ENCODE results near the gene TUBA3D.
"Not testable (repeated sequence)": the region's sequence is repeated elsewhere in the genome, so short reads cannot be mapped to it uniquely, and the experiment has no call there.

The TUBA3D gene

DNA sequence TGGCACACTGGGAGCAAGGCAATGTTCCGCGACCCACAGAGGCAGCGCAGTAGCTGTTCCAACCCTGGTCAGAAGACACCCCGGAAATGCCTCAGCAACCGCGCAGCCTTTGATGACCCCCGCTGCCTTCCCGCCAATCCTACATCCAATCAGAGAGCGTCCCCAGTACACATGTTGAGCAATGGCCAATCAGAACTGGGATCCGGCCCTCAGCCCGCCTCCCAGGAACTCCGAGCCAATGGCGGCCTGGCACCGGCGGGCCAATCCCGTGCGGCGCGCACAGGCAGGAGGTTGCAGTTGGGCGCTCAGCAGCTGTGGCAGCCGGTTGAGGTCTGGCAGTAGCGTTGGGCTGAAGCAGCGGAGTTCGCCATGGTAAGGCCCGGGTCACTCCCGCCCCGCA is at the start of gene TUBA3D:
TSS of gene TUBA3D (plus strand) at position 289 of the 400 bp plus-strand sequence. CDS start at position 370, 81 bp downstream.
- DNase-seq: no peak

DNA sequence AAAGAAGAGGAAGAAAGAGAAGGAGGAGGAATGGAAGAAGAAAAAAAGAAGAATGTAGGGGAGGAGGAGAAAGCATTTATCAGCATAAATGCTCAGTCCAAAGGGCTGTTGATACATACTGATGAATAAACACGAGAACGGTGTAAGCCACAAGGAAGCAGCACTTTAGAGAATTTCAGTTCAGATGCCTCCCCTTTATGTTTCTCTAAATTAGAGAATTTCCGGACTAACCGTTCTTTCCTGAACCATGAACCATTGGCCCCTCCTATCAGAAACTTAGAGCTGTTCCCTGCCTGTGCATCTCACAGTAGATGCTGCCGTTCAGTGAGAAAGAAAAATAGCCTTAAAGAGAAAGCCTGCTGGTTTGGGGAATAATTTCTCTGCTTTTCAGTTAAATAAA is 49.2 kb upstream of the TUBA3D start:
- DNase-seq: no peak

GRCh38 chr2:131431336-131431735 is 44.6 kb upstream of the TUBA3D start:
- DNase-seq: no peak

GRCh38 chr2:131440742-131441468 is 35.0 kb upstream of the TUBA3D start:
- not testable (repeated sequence) for DNase-seq

DNA sequence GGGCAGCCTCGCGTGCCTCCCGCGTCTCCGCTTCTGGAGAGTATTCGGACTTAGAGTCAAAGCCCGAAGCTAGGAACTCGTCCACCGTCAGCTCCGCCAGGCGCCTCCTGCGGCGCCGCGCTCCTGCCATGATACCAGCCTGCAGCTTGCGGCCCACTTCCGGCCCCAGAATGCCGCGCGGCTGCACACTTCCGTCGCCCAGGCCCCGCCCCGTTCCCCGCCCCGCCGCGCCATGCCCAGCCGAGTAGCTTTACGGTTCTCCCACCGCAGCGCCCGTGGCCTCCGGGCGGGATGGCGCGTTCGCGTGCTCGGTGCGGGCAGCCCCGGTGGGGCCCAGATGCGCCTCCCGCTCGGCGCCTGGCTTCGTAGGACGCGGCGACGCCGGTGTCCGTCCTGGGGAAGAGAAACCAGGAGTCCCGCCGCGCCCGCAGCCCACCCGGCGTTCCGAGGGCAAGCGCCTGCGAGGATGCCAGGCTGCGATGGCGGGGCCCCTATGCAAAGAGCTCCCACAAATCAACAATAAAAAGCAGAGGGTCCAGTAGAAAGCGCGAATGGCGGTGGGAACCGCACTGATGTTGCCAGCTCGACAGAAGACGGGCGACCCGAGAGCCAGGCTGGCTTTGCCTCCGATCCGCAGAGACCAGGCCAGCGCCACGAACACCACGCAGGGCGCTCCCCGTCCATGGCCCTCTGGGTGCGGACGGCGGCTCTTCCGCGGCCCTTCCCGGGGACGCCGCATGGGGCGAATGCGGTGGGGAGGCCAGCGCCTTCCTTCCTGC is 31.0 kb upstream of the TUBA3D start:
- DNase-seq: not testable (repeated sequence)

- DNase-seq: not testable (repeated sequence)
Measured at GRCh38 chr2:131445515-131445797, 30.5 kb upstream of the TUBA3D start.

GRCh38 chr2:131445896-131446295 is 30.0 kb upstream of the TUBA3D start:
- DNase-seq: no peak

GRCh38 chr2:131447981-131448380 is 27.9 kb upstream of the TUBA3D start:
- not testable (repeated sequence) for DNase-seq

DNA sequence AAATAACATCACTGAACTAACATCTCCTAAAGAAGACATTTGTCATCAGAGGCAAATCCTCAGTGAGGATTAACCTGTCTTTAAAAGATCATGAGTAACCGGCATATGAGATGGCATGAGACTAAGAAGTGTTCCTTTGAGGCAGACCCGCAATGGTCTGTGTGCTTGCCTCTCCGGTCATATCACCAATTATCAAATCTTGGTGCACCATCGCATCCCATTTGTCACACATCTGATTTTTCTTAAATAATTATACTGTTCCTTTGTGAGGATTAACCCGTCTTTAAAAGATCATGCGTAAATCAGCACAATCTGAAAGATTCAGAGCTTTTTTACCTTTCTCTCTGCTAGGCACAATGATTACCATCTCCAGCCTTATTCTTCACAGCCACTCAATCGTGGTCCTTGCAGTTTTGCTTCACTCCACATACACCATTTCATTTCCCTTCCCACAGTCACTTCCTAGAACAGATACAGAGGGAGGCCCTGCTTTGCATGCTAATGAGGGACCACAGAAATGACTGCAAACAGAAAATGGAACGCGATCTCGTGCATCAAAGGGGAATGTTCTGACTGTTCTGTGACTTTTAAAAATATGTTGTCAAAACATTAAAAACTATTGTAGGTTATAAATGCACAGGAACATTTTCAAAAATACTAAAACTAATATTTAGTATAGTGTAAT is 24.5 kb upstream of the TUBA3D start:
- not testable (repeated sequence) for DNase-seq

DNA sequence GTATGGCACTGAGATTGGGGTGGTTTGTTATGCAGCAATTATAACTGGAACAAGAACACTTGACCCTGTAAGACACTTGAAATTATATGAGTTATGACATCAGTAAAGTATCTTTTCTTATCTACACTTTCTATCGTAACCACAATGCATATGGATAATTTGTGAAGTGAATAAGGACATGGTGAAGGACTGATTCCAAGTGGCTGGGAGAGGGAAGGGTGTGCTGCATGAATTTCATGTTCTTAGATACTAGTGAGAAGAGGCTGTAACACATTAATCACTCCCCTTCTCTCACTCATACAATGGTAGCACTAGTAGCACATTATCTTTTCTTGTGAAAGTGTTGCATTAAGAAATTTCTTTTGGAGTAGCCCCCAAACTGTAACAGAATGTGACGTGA is 21.0 kb upstream of the TUBA3D start:
- not testable (repeated sequence) for DNase-seq

DNA sequence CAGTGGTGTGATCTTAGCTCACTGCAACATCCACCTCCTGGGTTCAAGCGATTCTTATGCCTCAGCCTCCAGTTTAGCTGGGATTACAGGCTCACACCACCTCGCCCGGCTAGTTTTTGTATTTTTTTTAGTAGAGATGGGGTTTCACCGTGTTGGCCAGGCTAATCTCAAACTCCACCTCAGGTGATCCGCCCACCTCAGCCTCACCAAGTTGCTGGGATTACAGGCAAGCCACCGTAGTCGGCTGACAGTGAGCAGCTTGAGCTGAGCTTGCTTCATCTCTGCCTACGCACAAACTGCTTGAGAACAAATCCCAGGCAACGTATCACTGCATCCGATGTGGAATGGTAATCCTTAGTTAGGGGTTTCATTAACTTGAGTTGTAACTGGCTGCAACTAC is 8.2 kb upstream of the TUBA3D start:
- DNase-seq: not testable (repeated sequence)

DNA sequence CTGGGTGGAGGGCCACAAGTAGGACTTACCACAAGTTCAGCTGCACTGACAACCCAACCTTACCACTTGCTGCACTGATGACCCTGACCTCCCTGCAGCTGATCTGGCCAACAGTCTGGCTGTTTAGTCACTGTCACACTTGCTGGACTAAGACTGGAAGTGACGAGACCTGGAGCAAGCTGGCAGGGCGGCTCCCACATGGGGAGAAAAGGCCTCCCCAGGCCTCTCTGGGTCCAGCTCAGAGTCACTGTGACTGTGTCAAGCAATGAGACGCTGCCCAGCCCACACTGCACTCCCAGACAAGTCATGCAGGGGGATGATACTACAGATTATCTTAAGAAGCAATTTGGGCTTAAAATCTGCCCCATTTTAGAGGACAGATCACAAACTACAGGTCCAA is 5.0 kb upstream of the TUBA3D start:
- DNase-seq: not testable (repeated sequence)

DNA sequence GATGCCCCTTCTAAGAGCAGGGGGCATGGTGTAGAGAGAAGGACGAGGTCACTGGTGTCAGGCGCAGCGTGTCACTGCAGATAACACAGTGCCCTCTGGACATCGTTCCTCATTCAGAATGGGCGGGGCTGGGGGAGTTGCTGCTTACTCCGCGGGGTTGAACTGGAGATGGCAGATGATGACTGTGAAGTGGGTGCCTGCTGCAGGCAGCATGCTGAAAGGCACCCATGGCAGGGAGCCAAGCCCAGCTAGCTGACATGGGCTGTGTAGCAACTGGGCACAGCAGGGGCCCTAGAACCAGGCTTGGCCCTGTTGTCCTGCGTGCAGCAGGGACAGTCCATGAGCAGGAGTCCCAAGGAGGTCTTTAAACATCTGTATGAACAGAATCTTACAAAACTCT is 4.3 kb upstream of the TUBA3D start:
- DNase-seq: not testable (repeated sequence)

- not testable (repeated sequence) for DNase-seq
Measured at GRCh38 chr2:131473266-131473665, 2.7 kb upstream of the TUBA3D start.

DNA sequence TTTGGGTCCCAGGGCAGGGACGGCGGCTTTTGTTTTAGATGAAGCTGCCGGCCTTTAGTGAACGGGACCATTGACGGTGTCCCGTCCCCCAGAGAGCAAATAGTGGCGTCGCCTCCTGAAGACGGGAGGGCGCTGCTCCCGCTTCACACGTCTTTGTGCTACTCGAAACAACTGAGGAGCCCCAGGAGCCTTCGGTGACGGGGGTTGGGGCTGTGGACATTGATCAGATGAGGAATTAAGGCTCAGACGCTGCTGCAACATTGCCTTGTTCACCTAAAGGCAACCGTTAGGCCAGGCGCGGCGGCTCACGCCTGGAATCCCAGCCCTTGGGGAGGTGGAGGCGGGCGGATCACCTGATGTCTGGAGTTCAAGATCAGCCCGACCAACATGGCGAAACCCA is 444 bp downstream of the TUBA3D start:
- not testable (repeated sequence) for DNase-seq

GRCh38 chr2:131477227-131477626 is 1.3 kb downstream of the TUBA3D start:
- not testable (repeated sequence) for DNase-seq

DNA sequence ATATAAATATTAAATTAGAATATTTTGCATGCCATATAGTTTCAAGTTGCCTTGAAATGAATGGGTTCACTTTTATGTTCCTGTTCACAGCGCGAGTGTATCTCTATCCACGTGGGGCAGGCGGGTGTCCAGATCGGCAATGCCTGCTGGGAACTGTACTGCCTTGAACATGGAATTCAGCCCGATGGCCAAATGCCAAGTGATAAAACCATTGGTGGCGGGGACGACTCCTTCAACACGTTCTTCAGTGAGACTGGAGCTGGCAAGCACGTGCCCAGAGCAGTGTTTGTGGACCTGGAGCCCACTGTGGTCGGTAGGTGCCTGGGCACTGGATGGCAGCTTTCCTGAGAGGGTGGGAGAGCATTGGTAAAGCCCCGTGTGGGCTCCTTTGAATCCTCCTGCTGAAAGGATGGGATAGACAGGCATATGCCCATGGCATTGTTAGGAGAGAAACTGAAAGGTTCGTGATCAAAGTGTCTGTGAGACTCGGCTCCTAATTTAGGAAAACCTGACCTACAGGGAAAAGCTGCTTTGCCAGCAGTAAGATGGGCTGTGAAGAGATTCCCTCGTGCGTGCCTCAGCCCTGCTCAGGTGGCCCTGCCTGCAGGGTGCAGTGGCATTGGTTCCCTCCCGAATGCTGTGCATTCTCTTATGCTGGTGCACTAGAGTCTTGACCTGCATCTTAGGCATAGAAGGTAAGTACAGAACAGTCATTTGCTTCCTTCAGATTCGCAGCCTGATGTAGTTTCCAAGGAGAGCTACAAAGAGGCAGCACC is 2.3 kb downstream of the TUBA3D start:
- not testable (repeated sequence) for DNase-seq

- not testable (repeated sequence) for DNase-seq
Measured at GRCh38 chr2:131478850-131479461, 3.0 kb downstream of the TUBA3D start.

- not testable (repeated sequence) for DNase-seq
Measured at GRCh38 chr2:131480351-131480750, 4.4 kb downstream of the TUBA3D start.

- not testable (repeated sequence) for DNase-seq
Measured at GRCh38 chr2:131482506-131483155, 6.7 kb downstream of the TUBA3D start.

GRCh38 chr2:131483981-131484820 is 8.3 kb downstream of the TUBA3D start:
- not testable (repeated sequence) for DNase-seq
